Ishikawa (cell line): ENCODE results near the gene GOLPH3L.

Experiments
- CEBPB ChIP-seq: IDR thresholded peaks from 2 replicates; pipeline ENCODE4 v1.6.1; 2012
- EGR1 ChIP-seq: IDR thresholded peaks from 2 replicates; pipeline ENCODE4 v1.6.1; 2012
- FOXM1 ChIP-seq: IDR thresholded peaks from 2 replicates; pipeline ENCODE4 v1.6.1; 2012; ENCODE audit warnings: low read depth, borderline replicate concordance
- NFIC ChIP-seq: IDR thresholded peaks from 2 replicates; pipeline ENCODE4 v1.6.1; 2012
- TCF12 ChIP-seq: IDR thresholded peaks from 2 replicates; pipeline ENCODE4 v1.6.1; 2012; ENCODE audit warnings: low read depth
- YY1 ChIP-seq: IDR thresholded peaks from 2 replicates; pipeline ENCODE4 v1.6.1; 2012; ENCODE audit warnings: low read depth
- TF ChIP-seq, protein P1 (sequence below): IDR thresholded peaks from 2 replicates; pipeline ENCODE4 v1.6.1; 2012

DNA sequence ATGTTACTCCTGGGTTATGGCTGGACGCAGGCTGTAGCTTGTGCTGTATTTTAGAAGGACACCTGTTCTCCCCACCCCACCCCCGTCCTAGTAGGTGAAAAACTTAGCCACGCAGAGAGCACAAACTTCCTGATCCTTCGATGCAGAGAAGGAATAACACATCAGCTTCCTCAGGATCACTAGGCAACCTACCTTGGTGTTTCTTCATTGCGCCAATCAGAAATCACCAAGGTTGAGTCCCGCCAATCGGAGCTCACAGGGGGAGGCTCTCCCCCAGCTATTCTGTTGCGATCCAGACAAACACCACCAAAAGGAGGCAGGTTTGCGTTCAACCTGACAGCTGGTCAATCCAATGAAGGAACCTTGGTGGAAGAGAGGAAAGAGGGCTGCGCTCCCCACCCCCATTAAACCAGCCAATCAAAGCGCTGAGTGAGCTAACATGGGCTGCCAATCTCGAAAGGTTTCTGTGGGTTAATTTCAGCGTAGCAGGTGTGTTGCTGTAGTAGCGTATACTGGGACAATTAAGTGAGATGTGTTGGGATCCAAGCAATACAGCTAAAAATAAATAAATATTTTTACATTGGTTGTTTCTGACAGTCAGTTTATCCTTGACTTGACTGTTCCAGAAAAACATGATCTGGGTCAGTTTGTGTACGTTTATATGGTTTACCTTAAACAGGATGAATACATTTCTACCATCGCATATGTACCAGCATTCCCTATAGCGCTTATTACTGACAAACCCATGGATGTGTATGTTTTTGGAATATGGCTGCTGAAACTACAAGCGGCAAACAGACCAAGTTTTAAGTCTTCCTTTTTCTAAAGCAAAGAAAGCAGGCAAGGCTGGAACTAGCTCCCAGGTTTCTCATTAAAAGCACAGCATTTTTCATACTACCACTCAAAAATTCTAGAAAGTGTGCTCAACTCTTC lies at the start of gene GOLPH3L:
- TF ChIP-seq NFIC (no peak), YY1 (peak; percentile 51; the same call in 1 of the 2 replicates), EGR1 (no peak), FOXM1 (no peak), TCF12 (no peak), CEBPB (no peak)
- TF ChIP-seq, protein P1, sequence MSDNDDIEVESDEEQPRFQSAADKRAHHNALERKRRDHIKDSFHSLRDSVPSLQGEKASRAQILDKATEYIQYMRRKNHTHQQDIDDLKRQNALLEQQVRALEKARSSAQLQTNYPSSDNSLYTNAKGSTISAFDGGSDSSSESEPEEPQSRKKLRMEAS, result peak; percentile 64; the same call in 1 of the 2 replicates
